ENCODE data around the gene MMS19. TPM values are rescaled to one million over a fixed set of nuclear protein-coding genes. Genes with fewer than 3 reads are reported as not detected.

Gene MMS19
- polyA plus RNA-seq, 3 donors = 30.1 to 47.9 (median 31.4) TPM

DNA sequence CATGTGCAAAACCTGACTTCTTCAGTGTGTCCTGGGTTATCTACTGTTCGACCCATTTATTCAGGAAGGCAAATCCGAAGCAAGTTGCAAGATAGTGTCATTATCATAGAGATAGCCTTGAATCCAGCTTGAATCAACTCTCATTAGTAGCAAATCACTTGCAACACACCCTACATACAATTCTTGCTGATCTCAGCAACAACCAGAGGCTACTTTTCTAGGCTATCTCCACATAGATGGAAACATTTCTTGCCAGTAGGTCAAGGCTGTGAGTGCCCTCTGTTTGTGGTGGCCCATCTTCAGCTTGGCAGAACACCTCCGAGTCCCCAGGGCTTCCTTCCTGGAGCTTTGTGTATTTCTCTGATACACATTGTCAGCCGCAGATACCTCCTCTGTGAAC lies 12.5 kb upstream of the MMS19 start:
- 67 to 90% (median 83%) methylated on average over 4 of the region's 4 CpGs for WGBS, 3 donors
- H3K27ac ChIP-seq (ENCODE audit: low read depth, low read length) = no peak overlapping the region

DNA sequence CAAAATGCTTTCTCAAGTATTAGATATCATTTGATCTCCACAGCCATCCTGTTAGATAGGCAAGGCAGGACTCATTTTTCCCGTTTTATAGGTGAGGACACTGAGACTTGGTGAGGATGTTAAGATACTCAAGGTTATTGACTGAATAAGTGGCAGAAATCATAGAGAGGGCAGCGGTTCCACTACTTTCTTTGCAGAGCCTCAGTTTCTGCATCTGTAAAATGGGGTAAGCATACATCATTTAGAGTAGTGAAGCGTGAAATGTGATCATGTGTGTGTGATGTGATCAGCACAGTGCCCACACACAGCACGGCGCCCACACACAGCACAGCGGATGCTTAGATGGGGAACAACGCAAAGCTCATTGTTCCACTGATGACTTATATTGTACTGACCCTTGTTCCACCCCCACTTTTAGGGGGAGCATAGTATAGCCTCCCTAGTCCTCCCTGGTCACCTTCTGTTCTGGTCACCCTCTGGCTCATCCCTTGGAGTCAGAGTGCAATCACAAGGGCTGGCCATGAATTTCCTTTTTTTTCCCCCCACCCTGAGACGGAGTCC lies 11.0 kb upstream of the MMS19 start:
- WGBS, 3 donors = 90 to 94% (median 93%) methylated on average over 8 of the region's 8 CpGs
- no peak overlapping the region for H3K27ac ChIP-seq (ENCODE audit: low read depth, low read length)

DNA sequence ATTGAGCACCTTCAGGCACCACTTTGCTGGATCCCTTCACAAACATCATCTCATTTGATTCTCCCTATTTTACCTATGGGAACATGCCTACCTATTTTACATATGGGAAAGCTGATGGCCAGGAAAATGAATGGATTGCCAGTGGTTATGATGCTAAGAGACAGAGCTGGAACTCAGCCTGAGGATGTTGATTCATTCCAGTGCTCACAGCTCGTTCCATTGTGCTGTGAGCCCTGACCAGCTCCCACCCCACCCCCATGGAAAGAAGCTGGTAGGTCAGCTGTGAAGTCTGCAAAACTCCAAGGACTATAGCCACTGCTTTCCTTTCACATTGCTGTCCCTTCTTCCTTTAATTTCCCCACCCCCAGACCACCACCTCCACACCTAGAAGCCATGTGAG lies 10.1 kb upstream of the MMS19 start:
- no peak overlapping the region for H3K27ac ChIP-seq (ENCODE audit: low read depth, low read length)
- whole genome bisulfite sequencing, 3 donors = 43 to 68% (median 59%) methylated on average over 1 of the region's 1 CpG

DNA sequence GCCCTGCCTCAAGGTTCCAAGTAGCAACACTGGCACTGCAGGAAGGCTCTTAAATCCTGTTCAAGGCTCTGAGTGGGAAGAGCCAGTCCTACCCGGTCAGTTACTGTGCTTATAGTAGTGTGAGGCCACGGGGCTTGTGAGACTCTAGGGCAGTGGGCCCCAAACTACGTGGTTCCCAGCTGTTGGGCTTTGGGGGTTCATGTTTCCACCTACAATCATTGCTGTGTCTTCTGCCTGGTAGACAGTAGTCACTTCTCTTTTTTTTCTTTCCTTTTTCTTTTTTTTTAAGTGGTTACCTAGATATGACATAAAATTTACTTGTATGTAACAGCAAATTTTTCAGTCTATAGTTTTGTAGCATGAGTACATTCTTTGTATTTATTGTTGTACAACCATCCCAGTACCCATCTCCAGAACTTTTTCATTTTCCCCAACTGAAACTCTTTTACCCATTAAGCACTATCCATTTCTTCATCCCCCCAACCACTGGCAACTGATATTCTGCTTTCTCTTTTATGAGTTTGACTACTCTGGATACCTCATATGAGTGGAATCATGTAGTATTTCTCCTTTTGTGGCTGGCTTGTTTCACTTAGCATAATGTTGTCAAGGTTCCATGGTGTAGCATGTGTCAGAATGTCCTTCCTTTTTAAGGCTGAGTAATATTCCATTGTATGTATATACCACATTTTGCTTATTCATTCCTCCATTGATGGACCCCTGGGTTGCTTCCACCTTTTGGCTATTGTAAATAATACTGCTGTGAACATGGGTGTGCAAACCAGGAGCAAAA lies 8.2 kb upstream of the MMS19 start:
- H3K27ac ChIP-seq (ENCODE audit: low read depth, low read length) = no peak overlapping the region

DNA sequence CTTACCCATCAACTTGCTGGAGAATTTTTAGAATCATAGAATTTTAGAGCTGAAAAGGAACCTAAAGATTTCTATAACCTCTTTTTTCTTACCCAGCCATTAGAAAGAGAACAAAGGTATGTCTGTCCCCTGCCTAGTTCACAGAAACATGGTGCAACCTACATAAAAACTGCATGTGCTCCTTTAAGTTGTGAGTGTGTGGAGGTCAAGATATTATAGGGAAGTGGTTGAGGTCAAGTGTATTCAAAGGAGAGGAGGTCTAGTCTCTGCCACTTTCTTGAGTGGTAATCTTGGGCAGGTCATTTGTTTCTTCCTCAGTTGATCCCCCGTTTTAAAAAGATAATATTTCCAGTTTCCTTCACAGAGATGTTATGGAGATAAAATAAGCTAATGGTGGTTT lies 6.9 kb upstream of the MMS19 start:
- WGBS, 3 donors = 73 to 87% (median 81%) methylated on average over 1 of the region's 1 CpG
- H3K27ac ChIP-seq (ENCODE audit: low read depth, low read length) = no peak overlapping the region

More for the DNA sequence above, 8.2 kb upstream of the MMS19 start:
- 81 to 87% (median 82%) methylated on average over 3 of the region's 3 CpGs for whole genome bisulfite sequencing, 3 donors

DNA sequence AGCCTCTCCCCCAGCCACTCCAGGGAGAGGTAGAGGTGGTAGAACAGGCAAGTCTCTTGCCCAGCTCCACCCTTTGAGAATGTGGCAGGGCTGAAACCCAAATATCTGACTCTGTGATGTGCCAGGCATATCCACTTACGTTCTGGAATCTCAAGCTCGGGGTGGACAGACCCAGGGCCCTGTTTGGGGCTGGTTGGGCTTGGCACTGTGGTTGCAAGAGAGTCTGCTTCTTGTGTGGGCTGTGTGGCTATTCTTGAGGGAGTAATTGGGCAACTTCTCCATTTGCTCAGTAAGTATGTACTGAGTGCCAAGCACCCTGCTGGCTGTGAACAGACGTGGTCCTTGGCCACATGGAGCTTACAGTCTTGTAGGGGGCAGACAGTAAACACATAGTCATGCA lies 5.2 kb upstream of the MMS19 start:
- WGBS, 3 donors = 51 to 87% (median 68%) methylated on average over 3 of the region's 3 CpGs
- no peak overlapping the region for H3K27ac ChIP-seq (ENCODE audit: low read depth, low read length)

DNA sequence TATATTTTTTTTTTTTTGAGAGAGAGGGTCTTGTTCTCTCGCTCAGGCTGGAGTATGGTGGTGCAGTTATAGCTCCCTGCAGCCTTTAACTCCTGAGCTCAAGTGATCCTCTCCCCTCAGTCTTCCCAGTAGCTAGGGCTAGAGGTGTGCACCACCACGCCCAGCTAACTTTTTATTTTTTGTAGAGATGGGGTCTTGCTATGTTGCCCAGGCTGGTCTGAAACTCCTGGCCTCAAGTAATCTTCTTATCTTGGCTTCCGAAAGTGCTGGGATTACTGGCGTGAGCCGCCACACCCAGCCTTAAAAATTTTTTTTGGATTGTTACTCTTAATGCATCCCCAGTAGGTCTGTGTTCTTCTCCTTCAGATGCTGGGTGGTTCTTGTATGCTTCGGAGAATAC lies 4.7 kb upstream of the MMS19 start:
- 94 to 95% (median 94%) methylated on average over 6 of the region's 6 CpGs for WGBS, 3 donors
- H3K27ac ChIP-seq (ENCODE audit: low read depth, low read length) = no peak overlapping the region

DNA sequence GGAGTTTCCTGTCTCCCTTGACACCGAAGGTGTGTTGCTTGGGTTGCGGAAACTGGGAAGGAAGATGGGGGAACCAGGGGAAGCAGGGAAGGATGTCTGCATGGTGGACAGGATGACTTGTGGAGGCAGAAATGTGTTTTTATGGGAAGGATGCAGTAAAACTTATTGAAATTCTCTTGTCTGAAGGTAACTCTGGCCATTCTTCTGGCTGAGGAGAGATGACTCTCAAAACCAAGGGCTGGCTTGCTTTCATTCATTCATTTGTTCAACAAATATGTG lies 2.0 kb upstream of the MMS19 start:
- 35 to 82% (median 58%) methylated on average over 2 of the region's 2 CpGs for WGBS, 3 donors
- H3K27ac ChIP-seq (ENCODE audit: low read depth, low read length) = no peak overlapping the region

DNA sequence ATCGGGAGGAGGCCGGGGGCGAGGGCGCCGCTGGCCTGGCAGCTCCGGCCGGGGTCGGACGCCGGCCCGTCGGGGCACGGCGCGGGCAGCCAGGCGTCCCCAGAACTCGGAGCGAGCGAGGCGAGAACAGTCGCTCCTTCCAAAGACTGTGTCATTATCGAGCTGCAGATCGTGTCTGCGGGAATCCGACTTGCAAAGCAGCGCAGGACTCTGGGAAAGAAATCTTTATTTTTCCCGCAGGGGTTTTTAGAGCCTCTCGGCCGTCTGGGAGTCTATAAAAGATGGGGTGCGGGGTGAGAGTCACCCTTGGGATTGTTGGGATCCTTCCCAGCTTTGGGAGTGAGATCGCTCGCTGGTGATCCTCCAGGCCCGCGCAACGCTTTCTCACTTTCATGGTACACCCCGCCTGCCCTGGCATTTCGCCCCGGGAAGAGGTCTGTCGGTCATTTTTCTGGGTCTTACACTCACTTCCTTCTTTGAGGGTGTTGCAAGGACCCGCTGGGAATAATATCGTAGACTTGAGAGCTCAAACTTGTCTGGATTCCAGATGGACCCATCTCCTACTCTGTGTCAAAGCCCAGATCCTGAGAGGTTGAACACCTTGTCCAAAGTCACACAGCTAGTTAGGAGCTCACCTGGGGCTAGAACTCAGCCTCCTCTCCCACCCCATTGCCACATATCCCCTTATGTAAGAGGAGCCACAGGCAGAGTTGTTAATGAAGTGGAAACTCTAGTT lies 1.5 kb upstream of the MMS19 start:
- WGBS, 3 donors = 1 to 2% (median 1%) methylated on average over 40 to 41 of the region's 41 CpGs

DNA sequence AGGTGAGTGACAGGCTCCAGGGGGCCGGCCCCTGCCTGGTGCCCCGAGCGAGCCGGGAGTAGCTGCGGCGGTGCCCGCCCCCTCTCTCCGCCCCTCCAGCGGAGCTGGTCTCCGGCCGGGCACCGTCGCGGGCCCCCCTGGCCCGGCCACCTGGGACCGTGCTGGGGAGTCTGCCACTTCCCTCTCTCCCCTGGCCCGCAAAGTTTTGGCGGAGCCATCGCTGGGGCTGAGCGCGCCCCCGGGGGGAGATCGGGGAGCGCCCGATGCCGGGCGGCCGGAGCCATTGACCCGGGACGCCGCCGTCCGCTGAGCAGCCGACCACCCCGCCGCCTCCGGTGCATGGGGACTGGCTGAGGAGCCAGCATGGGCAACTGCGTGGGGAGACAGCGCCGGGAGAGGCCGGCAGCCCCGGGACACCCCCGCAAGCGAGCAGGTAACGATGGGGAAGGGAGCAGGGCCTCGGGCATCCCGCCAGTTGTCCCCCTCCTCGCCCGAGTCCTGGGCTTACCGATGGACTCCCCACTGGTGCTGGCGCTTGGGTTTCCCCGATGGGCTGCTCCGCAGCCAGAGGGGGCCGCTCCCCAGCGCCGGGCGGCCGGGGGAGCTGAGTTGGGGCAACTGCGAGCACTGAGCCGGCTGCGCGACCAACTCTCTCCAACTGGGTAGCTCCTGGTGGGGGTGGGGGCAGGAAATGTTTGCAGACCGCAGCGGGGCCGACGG lies 779 bp upstream of the MMS19 start, which contains the start of gene UBTD1:
TSS of gene UBTD1 (plus strand) at position 84 of the 720 bp plus-strand sequence. CDS start at position 364, 280 bp downstream.
- 0% methylated on average over 38 to 66 of the region's 66 CpGs for WGBS, 3 donors
- no peak within 1 kb of the TSS for H3K27ac ChIP-seq (ENCODE audit: low read depth, low read length)

More for the DNA sequence above, 1.5 kb upstream of the MMS19 start:
- no peak overlapping the region for H3K27ac ChIP-seq (ENCODE audit: low read depth, low read length)

DNA sequence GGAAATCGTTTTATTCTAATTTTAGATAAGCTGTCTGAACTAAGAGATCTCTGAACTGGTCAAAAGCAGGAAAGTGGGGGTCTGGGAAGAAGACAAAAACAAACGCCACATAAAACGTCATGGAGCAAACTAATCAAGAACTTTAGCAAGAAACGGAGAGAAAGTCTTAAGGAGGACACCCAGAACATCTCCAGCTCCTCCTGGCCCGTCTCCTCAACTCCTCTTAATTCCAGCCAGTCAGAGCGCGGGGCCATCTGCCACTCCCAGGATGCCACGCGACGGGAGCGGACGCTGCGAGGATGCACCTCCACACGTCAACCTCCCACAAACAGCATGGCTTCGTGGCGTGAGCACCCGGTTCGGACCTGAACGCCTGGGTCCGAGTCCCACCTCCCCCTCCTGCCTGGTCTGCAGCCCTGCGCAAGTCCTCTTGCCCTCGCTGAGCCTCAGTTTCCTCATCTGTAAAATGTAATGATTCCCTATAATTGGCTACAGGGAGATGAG lies 598 bp downstream of the MMS19 start:
- 0 to 1% (median 0%) methylated on average over 22 of the region's 22 CpGs for WGBS, 3 donors
- no peak overlapping the region for H3K27ac ChIP-seq (ENCODE audit: low read depth, low read length)

DNA sequence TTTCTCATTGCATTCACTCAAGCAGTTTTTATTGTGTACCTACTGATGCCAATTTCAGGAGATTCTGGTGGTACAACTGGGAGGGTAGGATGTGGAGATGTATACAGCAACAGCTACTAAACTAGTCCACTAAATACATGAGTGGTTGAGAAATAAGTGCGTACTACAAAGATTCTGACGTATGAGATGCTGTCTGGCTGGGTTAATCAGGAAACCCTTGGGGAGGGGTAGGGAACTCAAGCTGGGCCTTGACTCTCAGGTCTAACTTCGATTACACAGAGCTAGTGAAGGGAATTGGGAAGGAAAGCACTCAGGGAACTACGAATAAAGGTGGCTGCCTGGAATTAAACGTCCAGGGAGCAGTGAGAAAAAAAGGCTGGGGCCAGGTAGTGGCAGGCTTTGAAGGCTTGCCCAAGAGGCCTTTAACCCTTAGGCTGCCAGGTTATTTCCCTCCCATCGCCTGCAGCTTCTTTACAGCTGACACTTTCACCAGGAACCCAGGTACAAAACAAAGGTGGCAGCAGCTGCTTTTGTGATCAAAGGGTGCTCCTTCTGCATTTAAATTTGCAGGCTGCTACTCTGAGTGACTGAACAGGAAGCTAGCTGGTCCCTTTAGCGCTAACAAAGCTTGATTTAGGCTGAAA lies 3.2 kb downstream of the MMS19 start:
- 20 to 40% (median 37%) methylated on average over 7 of the region's 7 CpGs for WGBS, 3 donors
- H3K27ac ChIP-seq (ENCODE audit: low read depth, low read length) = no peak overlapping the region

DNA sequence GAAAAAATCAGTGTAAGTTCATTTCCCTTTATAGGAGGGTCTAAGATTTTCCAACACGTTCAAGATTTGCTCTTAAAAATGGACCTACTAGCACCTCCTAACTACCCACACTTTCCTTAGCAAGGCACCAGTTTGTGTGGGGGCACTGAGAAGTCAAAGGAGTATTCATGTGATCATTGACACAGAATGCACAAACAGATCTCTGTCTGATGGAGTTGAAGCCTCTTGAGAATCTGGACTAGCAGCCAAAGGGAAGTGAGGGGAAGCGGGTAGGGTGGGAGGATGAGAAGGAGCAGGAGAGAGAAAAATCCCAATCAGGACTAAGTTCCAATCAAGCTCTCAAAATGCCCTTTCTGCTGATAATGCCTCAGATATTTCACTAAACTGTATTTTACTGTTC lies 4.1 kb downstream of the MMS19 start:
- H3K27ac ChIP-seq (ENCODE audit: low read depth, low read length) = no peak overlapping the region
- 22 to 38% (median 37%) methylated on average over 2 of the region's 2 CpGs for WGBS, 3 donors

DNA sequence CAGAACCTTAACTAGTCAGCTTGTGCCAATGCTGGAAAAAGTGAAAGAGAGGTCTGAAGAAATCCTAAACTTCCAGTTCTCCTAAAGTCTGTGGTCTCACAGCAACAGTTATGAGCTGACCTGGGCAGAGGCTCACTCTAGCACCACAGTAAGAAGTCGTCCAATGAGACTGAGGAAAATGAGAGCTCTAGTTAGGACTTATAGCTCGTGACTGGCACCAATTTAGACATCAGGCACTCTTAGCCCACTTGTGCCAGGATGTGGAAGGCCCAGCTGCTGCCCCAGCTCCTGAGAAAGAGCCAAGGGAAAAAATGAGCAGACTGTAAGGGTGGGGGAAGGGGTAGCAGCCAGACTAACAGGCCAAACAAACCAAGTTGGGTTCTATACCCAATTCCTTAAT lies 7.6 kb downstream of the MMS19 start:
- WGBS, 3 donors = 55 to 66% (median 59%) methylated on average over 2 of the region's 2 CpGs
- H3K27ac ChIP-seq (ENCODE audit: low read depth, low read length) = no peak overlapping the region

DNA sequence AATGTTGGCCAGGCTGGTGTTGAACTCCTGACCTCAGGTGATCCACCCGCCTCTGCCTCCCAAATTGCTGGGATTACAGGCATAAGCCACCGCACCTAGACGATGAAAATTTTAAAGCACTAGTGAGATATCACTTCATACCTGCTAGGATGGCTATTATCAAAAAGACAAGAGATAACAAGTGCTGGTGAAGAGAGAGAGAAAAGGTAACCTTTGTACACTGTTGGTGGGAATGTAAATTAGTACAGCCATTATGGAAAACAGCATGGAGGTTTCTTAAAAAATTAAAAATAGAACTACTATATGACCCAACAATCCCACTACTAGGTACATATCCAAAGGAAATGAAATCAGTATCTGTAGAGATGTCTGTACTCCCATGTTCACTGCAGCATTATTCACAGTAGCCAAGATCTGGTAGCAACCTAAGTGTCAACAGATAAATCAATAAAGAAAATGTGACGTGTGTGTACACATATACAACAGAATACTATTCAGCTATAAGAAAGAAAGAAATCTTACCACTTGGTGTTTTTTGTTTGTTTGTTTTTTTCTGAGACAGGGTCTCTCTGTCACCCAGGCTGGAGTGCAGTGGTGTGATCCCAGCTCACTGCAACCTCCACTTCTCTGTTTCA lies 12.5 kb downstream of the MMS19 start:
- 69 to 93% (median 90%) methylated on average over 4 of the region's 4 CpGs for WGBS, 3 donors
- H3K27ac ChIP-seq (ENCODE audit: low read depth, low read length) = no peak overlapping the region

DNA sequence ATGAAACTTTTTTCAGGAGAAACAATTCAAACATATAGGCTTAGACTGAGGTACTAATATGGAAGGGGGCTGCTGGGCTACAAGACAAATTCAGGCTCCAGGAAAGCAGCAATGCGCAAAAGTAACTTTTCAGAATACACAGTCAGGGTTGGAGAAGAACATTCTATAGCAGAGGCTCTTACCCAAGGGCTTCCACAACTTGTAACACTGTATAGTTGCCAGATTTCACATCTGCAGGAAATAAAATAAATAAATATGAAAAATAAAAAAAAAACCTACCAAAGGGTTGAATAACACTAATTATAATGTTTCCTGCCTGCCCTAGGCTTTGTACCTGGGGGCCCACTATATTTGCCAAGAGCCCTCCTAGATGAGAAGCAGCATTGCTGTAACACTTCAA lies 14.3 kb downstream of the MMS19 start:
- WGBS, 3 donors = 86 to 95% (median 94%) methylated on average over 1 of the region's 1 CpG
- no peak overlapping the region for H3K27ac ChIP-seq (ENCODE audit: low read depth, low read length)

DNA sequence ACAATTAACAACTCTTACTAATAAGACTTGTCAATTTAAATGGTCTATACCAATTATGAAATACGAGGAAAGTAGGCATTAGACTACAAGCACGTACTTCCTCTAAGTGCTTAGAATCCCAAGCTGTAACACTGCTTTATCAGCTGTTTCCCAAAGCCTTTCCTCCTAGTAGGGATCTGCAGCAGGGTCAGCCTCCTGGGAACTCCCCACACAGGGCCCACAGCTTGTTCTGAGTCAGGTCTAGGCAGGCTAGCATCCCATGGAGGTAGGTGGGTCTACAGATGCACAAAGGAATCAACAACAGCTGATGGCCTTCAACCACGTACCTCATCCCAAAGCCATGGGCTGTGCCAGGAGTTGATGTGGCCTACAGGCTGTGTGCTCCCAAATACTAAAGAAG lies 14.7 kb downstream of the MMS19 start:
- WGBS, 3 donors = 54 to 80% (median 69%) methylated on average over 3 of the region's 3 CpGs
- no peak overlapping the region for H3K27ac ChIP-seq (ENCODE audit: low read depth, low read length)

DNA sequence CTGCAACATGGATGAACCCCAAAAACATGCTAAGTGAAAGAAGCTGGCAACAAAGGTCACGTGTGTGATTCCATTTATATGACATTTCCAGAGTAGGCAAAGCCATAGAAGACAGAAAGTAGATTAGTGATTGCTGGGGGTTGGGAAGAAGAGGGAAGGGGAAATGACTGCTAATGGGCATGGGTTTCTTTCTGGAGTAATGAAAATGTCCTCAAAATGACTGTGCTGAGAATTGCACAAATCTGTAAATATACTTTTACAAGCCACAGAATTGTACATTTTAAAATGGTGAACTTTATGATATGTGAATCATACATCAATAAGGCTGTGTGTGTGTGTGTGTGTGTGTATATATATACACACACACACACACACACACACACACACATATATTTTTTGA lies 15.8 kb downstream of the MMS19 start:
- H3K27ac ChIP-seq (ENCODE audit: low read depth, low read length) = no peak overlapping the region
- WGBS, 3 donors = 85 to 94% (median 94%) methylated on average over 1 of the region's 1 CpG

Data from adipose tissue (tissue), 3 donors.